Neural cell (in vitro differentiated cells): ENCODE measurements around the gene GDPD5.

ENCODE experiments used
- CTCF ChIP-seq: fragments of 450-650 bp; IDR thresholded peaks from 2 replicates; pipeline ENCODE4 v1.5.1; 2014; ENCODE audit warnings: antibody characterized with exemption, mild to moderate bottlenecking, moderate library complexity; ENCODE audit not compliant: poor library complexity, severe bottlenecking
- EP300 ChIP-seq: fragments of 450-650 bp; conservative IDR thresholded peaks from 2 replicates; pipeline ENCODE4 v1.6.1; 2014; ENCODE audit warnings: antibody characterized with exemption, mild to moderate bottlenecking, moderate library complexity; ENCODE audit not compliant: poor library complexity, severe bottlenecking
- EZH2 ChIP-seq: fragments of 200-600, 300-800 bp; shearing (Covaris generic), sonication (generic); IDR thresholded peaks from 2 replicates; pipeline ENCODE4 v1.6.1; 2014; ENCODE audit warnings: antibody characterized with exemption, low read length, borderline replicate concordance, mild to moderate bottlenecking; ENCODE audit not compliant: insufficient read depth, poor library complexity, severe bottlenecking
- MXI1 ChIP-seq: fragments of 450-650 bp; conservative IDR thresholded peaks from 2 replicates; pipeline ENCODE4 v1.6.1; 2014; ENCODE audit warnings: antibody characterized with exemption, mild to moderate bottlenecking; ENCODE audit not compliant: poor library complexity, severe bottlenecking
- POLR2AphosphoS5 ChIP-seq: IDR thresholded peaks from 2 replicates; pipeline ENCODE4 v1.6.1; 2012
- RAD21 ChIP-seq: fragments of 450-650 bp; conservative IDR thresholded peaks from 2 replicates; pipeline ENCODE4 v1.6.1; 2014; ENCODE audit warnings: antibody characterized with exemption, mild to moderate bottlenecking, moderate library complexity

- TF ChIP-seq POLR2AphosphoS5 (no peak), MXI1 (no peak), CTCF (no peak), RAD21 (no peak), EP300 (no peak), EZH2 (no peak)
These were observed 36.5 kb upstream of the GDPD5 start, which contains the start of gene SERPINH1 for GRCh38 chr11:75562048-75562835.
